B cell (primary cell): ENCODE measurements around the gene NPBWR2. TPM values are rescaled to one million over a fixed set of nuclear protein-coding genes. Genes with fewer than 3 reads are reported as not detected.

Source experiments
- ATAC-seq: fragments of 200-7000 bp; cut with Tn5 transposase; one replicate; pipeline ENCODE4 v1.10.0; 2021; ENCODE audit warnings: low read depth, mild to moderate bottlenecking, moderate number of reproducible peaks, moderate library complexity
- CTCF ChIA-PET: fragments of 350-600 bp; sonication (Branson Sonifier 250); formaldehyde crosslinking; loops from one replicate; lab custom pipeline; 2021; ENCODE audit warnings: antibody characterized with exemption, inconsistent platforms; lab: Charles Lee
- POLR2A ChIA-PET: fragments of 350-600 bp; sonication (Branson Sonifier 250); formaldehyde crosslinking; loops from one replicate; lab custom pipeline; 2021; ENCODE audit warnings: antibody characterized with exemption; lab: Charles Lee
- DNase-seq: peaks from one replicate; pipeline ENCODE4 v3.0.0; 2013
- H2AFZ ChIP-seq: 2 replicates; pipeline ENCODE4 v1.6.1; 2012; ENCODE audit warnings: mild to moderate bottlenecking, low read depth, low read length; ENCODE audit not compliant: insufficient read depth, poor library complexity, severe bottlenecking
- H3K27ac ChIP-seq, 2 donors: 1 replicate in 1 of 2; 2 replicates in 1 of 2; pipeline ENCODE4 v1.5.1; 2012 to 2013; ENCODE audit warnings: low read length in 2 of 2, mild to moderate bottlenecking in 2 of 2, moderate library complexity in 1 of 2
- H3K27me3 ChIP-seq, 4 experiments: fragments of 200-600 bp in 1 of 4; sonication (generic) in 1 of 4; replicated peaks in 1 of 4; 1 replicate in 2 of 4; 2 replicates in 2 of 4; pipeline versions ENCODE4 v1.6.1 to v1.7.0; 2013 to 2016; ENCODE audit warnings: low read length in 3 of 4, mild to moderate bottlenecking in 2 of 4, mixed read lengths in 1 of 4, moderate library complexity in 1 of 4; ENCODE audit not compliant: insufficient read depth in 4 of 4, control insufficient read depth in 3 of 4; ENCODE audit errors: control extremely low read depth in 1 of 4
- H3K36me3 ChIP-seq, 2 experiments: replicated peaks in 1 of 2; 1 replicate in 1 of 2; 2 replicates in 1 of 2; pipeline versions ENCODE4 v1.6.1 to v1.7.1; 2013; ENCODE audit warnings: low read length in 1 of 2; ENCODE audit not compliant: insufficient read depth in 2 of 2, control insufficient read depth in 1 of 2; ENCODE audit errors: control extremely low read depth in 1 of 2, extremely low read depth in 1 of 2
- H3K4me1 ChIP-seq, 2 donors: fragments of 200-600 bp in 1 of 2; sonication (generic) in 1 of 2; 1 replicate in 1 of 2; 2 replicates in 1 of 2; pipeline versions ENCODE4 v1.5.1 to v1.6.1; 2013 to 2017; ENCODE audit warnings: low read length in 2 of 2; ENCODE audit not compliant: control insufficient read depth in 2 of 2, insufficient read depth in 2 of 2
- H3K4me2 ChIP-seq: replicated peaks from 2 replicates; pipeline ENCODE3; 2012; ENCODE audit warnings: mild to moderate bottlenecking, low read depth, low read length; ENCODE audit not compliant: poor library complexity, severe bottlenecking
- H3K4me3 ChIP-seq, 5 experiments: fragments of 200-600 bp in 1 of 5; sonication (generic) in 1 of 5; 1 replicate in 3 of 5; 2 replicates in 2 of 5; pipeline versions ENCODE4 v1.5.1 to v1.7.0; 2011 to 2016; ENCODE audit warnings: low read length in 4 of 5, mild to moderate bottlenecking in 4 of 5, low read depth in 2 of 5, control low read depth in 1 of 5, moderate library complexity in 1 of 5; ENCODE audit not compliant: insufficient read depth in 1 of 5; ENCODE audit errors: control extremely low read depth in 1 of 5, extremely low read depth in 1 of 5
- H3K79me2 ChIP-seq: fragments of 200-600 bp; sonication (generic); one replicate; pipeline ENCODE4 v1.6.0; 2016; ENCODE audit warnings: low read length; ENCODE audit not compliant: control insufficient read depth, insufficient read depth
- H3K9ac ChIP-seq: fragments of 200-600 bp; sonication (generic); 2 replicates; pipeline ENCODE4 v1.6.1; 2017; ENCODE audit warnings: mild to moderate bottlenecking, low read length, moderate library complexity
- H3K9me3 ChIP-seq, 3 donors: one replicate each; pipeline versions ENCODE4 v1.6.1 to v1.7.1; 2013; ENCODE audit warnings: low read length in 2 of 3; ENCODE audit not compliant: control insufficient read depth in 2 of 3, insufficient read depth in 1 of 3; ENCODE audit errors: control extremely low read depth in 1 of 3
- H4K20me1 ChIP-seq: 2 replicates; pipeline ENCODE4 v1.6.0; 2012; ENCODE audit warnings: mild to moderate bottlenecking, low read length; ENCODE audit not compliant: insufficient read depth, control insufficient read depth, poor library complexity, severe bottlenecking
- H3K27ac Mint-ChIP-seq: one replicate; pipeline ENCODE4 v1.8.0; 2021; ENCODE audit warnings: mixed read lengths
- H3K27me3 Mint-ChIP-seq: one replicate; pipeline ENCODE4 v1.8.0; 2021; ENCODE audit warnings: mixed read lengths
- H3K4me1 Mint-ChIP-seq: one replicate; pipeline ENCODE4 v1.8.0; 2021; ENCODE audit warnings: mixed read lengths
- H3K4me3 Mint-ChIP-seq: one replicate; pipeline ENCODE4 v1.8.0; 2021; ENCODE audit warnings: mixed read lengths
- H3K9me3 Mint-ChIP-seq: one replicate; pipeline ENCODE4 v1.8.0; 2022; ENCODE audit warnings: mixed read lengths; ENCODE audit not compliant: insufficient read depth
- CTCF ChIP-seq: fragments of 200-600 bp; IDR thresholded peaks from one replicate; pipeline ENCODE4 v1.8.0; 2022; ENCODE audit warnings: antibody characterized with exemption, mild to moderate bottlenecking
- EZH2 ChIP-seq: IDR thresholded peaks from 2 replicates; pipeline ENCODE4 v1.6.1; 2012; ENCODE audit warnings: borderline replicate concordance, low read depth, mild to moderate bottlenecking, moderate library complexity, low read length; ENCODE audit not compliant: insufficient read depth, poor library complexity, severe bottlenecking
- WGBS: methylation state at CpG from one replicate; pipeline ENCODE4 v1.1.5; 2013; ENCODE audit warnings: missing lambda C conversion rate; ENCODE audit not compliant: insufficient coverage; 5-methylcytosine and 5-hydroxymethylcytosine counted together
- intact Hi-C: fragments of 100-400 bp; cut with micrococcal nuclease; formaldehyde crosslinking; loops from one replicate; pipeline ENCODE4 v1.10.0; 2022
- polyA plus RNA-seq: library from polyadenylated mRNA; depleted of rRNA; stranded (reverse); fragments of >200 nt; gene quantifications from 2 replicates; pipeline ENCODE4 v1.2.3, GENCODE V29; 2012
- total RNA-seq, 2 donors: library from RNA; stranded (reverse); fragments of 120-200 nt in 1 of 2; gene quantifications; 1 replicate in 1 of 2; 2 replicates in 1 of 2; pipeline versions ENCODE4 v1.2.3 to v1.2.4, GENCODE V29; 2013 to 2022

NPBWR2 gene
- total and polyA plus RNA-seq, 2 donors (not counting 1 experiment from before 2014, with no cell fraction given): 0.21 TPM; not detected in 1

GRCh38 chr20:64096535-64096934 is 10.8 kb downstream of the NPBWR2 start:
- WGBS: 82% methylated on average over 6 of the region's 6 CpGs
- TF ChIP-seq EZH2 (no peak), CTCF (no peak)
- peaks cover 47% of the 10 kb centered on the region for H3K4me1 Mint-ChIP-seq
- H2AFZ ChIP-seq: no peak overlapping the region
- peaks cover 0 to 6% (median 4%) of the 10 kb centered on the region in 4 experiments for H3K27me3 ChIP-seq
- no peaks in the 10 kb centered on the region for H4K20me1 ChIP-seq
- H3K4me1 ChIP-seq: peaks cover 22 to 41% of the 10 kb centered on the region in 2 donors
- no peak overlapping the region for H3K4me2 ChIP-seq
- H3K9me3 ChIP-seq: peaks cover 0 to 4% (median 0%) of the 10 kb centered on the region in 3 donors
- intact Hi-C loops: no loop called here
- no peaks in the 10 kb centered on the region for H3K27me3 Mint-ChIP-seq
- no peak overlapping the region for H3K4me3 Mint-ChIP-seq
- no peak overlapping the region for H3K27ac ChIP-seq
- no peak for ATAC-seq
- DNase-seq: no peak
- no peak overlapping the region for H3K4me3 ChIP-seq
- POLR2A ChIA-PET: no interaction called here
- H3K27ac Mint-ChIP-seq: no peak overlapping the region
- peaks cover 4% of the 10 kb centered on the region for H3K79me2 ChIP-seq
- peaks cover 0 to 16% of the 10 kb centered on the region in 2 experiments for H3K36me3 ChIP-seq
- CTCF ChIA-PET: interaction anchor here (1.0 to 1.2 kb wide), 2 partner anchors 13 to 24 kb away, joined by 3 to 5 read pairs; partner anchors contain the start of gene LKAAEAR1
- H3K9me3 Mint-ChIP-seq: peaks cover 3% of the 10 kb centered on the region
- H3K9ac ChIP-seq: no peak overlapping the region

DNA sequence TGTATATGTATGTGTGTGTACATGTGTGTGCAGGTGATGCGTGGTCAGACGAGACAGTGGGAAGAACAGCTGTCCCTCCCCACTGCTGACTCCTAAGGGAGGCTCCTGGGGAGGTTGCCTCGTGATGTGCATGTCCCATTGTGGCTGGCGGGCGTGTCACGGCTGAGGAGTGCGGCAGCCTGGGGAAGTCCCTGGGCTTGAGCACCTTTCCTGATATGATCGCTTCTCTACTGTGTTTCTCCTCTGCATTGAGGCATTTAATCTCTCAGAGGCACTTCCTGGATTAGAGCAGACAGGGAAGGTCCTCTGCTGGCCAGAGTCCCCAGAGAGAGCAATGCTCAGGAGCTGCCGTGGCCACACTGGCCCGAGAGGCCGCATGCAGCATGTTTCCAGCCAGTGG is 11.4 kb downstream of the NPBWR2 start:
- intact Hi-C loops: no loop called here
- H4K20me1 ChIP-seq: no peaks in the 10 kb centered on the region
- H3K36me3 ChIP-seq: peaks cover 0 to 16% of the 10 kb centered on the region in 2 experiments
- H3K9me3 ChIP-seq: peaks cover 0 to 4% (median 0%) of the 10 kb centered on the region in 3 donors
- H3K27me3 ChIP-seq: peaks cover 0 to under 1% (median under 1%) of the 10 kb centered on the region in 4 experiments
- H3K4me3 Mint-ChIP-seq: no peak overlapping the region
- no peaks in the 10 kb centered on the region for H3K79me2 ChIP-seq
- 89% methylated on average over 11 of the region's 11 CpGs for WGBS
- H3K4me3 ChIP-seq: no peak overlapping the region
- H3K27ac ChIP-seq: no peak overlapping the region
- POLR2A ChIA-PET: no interaction called here
- no peak for ATAC-seq
- peak; percentile 33 for DNase-seq
- no peak overlapping the region for H2AFZ ChIP-seq
- TF ChIP-seq CTCF (no peak), EZH2 (no peak)
- peaks cover 3% of the 10 kb centered on the region for H3K9me3 Mint-ChIP-seq
- no peak overlapping the region for H3K4me2 ChIP-seq
- H3K4me1 ChIP-seq: peaks cover 16 to 35% of the 10 kb centered on the region in 2 donors
- no peak overlapping the region for H3K27ac Mint-ChIP-seq
- H3K27me3 Mint-ChIP-seq: no peaks in the 10 kb centered on the region
- CTCF ChIA-PET: interaction anchor here (1.0 to 1.2 kb wide), 2 partner anchors 12 to 24 kb away, joined by 3 to 5 read pairs; partner anchors contain the start of gene LKAAEAR1
- no peak overlapping the region for H3K9ac ChIP-seq
- peaks cover 42% of the 10 kb centered on the region for H3K4me1 Mint-ChIP-seq
